Tibial nerve (tissue), 4 donors: ENCODE data around the gene AP3S2.

Experiments
- CTCF ChIP-seq, 5 experiments: fragments of 200-600 bp in 3 of 5; fragments of 450-650 bp in 2 of 5; sonication (generic) in 3 of 5; IDR thresholded peaks; one replicate each; pipeline ENCODE4 v1.5.1; 2016 to 2019; ENCODE audit warnings: antibody characterized with exemption in 5 of 5, mild to moderate bottlenecking in 3 of 5, moderate library complexity in 2 of 5
- EP300 ChIP-seq, 2 donors: sonication (generic); formaldehyde crosslinking; IDR thresholded peaks; one replicate each; pipeline ENCODE4 v1.6.1; 2017; ENCODE audit warnings: antibody characterized with exemption in 2 of 2, mild to moderate bottlenecking in 1 of 2
- POLR2A ChIP-seq, 2 donors: fragments of 450-650 bp; IDR thresholded peaks; one replicate each; pipeline ENCODE4 v1.6.1; 2017; ENCODE audit warnings: antibody characterized with exemption in 2 of 2, mild to moderate bottlenecking in 2 of 2, moderate library complexity in 2 of 2

DNA sequence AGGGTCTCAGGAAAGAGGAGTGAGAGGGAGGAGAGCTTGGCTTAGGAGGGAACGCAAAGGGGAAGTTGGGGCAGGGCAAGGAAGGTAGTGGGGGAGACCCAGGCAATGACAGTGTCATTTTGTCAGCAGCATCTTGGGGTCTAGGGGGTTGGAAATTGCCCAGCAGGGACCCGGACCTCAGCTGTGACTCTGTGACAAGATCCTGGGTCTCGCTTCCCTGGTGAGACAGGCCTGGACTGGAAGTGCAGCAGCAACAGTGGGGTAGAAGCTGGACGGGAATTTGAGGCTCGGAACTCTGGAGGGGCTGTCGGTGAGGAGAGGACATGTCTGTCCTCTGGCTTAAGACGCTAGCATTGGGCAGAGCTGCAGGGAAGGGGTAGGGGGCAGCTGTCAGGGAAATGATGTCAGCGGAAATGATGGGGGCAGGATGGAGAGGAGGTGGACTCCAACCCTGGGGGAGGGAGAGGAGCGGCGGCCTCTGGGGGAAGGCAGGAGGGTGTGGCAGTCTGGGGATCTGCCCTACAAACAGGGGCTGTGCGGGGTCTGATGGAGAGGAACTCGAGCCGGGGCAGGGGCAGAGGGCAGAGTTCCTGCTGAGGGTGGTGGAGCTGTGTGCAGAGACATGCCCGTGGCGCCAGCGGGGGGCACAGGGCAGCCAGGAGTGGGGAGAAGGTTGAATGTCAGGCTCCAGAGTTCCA lies 91.4 kb downstream of the AP3S2 start:
- no peak for TF ChIP-seq CTCF (IDR thresholded peaks at IDR 0.05)
- TF ChIP-seq POLR2A (IDR thresholded peaks at IDR 0.05) = no peak
- TF ChIP-seq EP300 (IDR thresholded peaks at IDR 0.05) = no peak
